HCEC 1CT (cell line): Measurements from ENCODE around the gene RAB4A.

Experiments used
- DNase-seq: peaks from one replicate; pipeline ENCODE4 v3.0.0-alpha.2; 2017

RAB4A gene

GRCh38 chr1:229270547-229271447 lies at the start of gene RAB4A:
TSS of gene RAB4A (plus strand) at chr1:229271111. CDS start at chr1:229271340, 229 bp downstream.
- peak; percentile 63 for DNase-seq

GRCh38 chr1:229222081-229222480 lies 48.8 kb upstream of the RAB4A start:
- no peak for DNase-seq

- no peak for DNase-seq
Observed at GRCh38 chr1:229223498-229223897, 47.4 kb upstream of the RAB4A start.

- DNase-seq: peak; percentile 40
Observed at GRCh38 chr1:229224308-229224707, 46.6 kb upstream of the RAB4A start.

- no peak for DNase-seq
Observed at GRCh38 chr1:229225331-229225782, 45.6 kb upstream of the RAB4A start.

- no peak for DNase-seq
Observed at GRCh38 chr1:229226796-229227195, 44.1 kb upstream of the RAB4A start.

- DNase-seq: peak; percentile 45
Observed at GRCh38 chr1:229227298-229227919, 43.5 kb upstream of the RAB4A start.

- no peak for DNase-seq
Observed at GRCh38 chr1:229228522-229228921, 42.4 kb upstream of the RAB4A start.

- no peak for DNase-seq
Observed at GRCh38 chr1:229229137-229229720, 41.7 kb upstream of the RAB4A start.

GRCh38 chr1:229229721-229230139 lies 41.2 kb upstream of the RAB4A start:
- DNase-seq: no peak

- DNase-seq: no peak
Observed at GRCh38 chr1:229230140-229230892, 40.6 kb upstream of the RAB4A start.

GRCh38 chr1:229230893-229231753 lies 39.8 kb upstream of the RAB4A start:
- DNase-seq: no peak

GRCh38 chr1:229231754-229232119 lies 39.2 kb upstream of the RAB4A start:
- DNase-seq: no peak

GRCh38 chr1:229234870-229235472 lies 35.9 kb upstream of the RAB4A start:
- no peak for DNase-seq

- DNase-seq: no peak
Observed at GRCh38 chr1:229237320-229237719, 33.6 kb upstream of the RAB4A start.

- DNase-seq: no peak
Observed at GRCh38 chr1:229238231-229238630, 32.7 kb upstream of the RAB4A start.

- DNase-seq: no peak
Observed at GRCh38 chr1:229238674-229239415, 32.1 kb upstream of the RAB4A start.

GRCh38 chr1:229240532-229240931 lies 30.4 kb upstream of the RAB4A start:
- no peak for DNase-seq

GRCh38 chr1:229241390-229241789 lies 29.5 kb upstream of the RAB4A start:
- no peak for DNase-seq

- DNase-seq: no peak
Observed at GRCh38 chr1:229243638-229244037, 27.3 kb upstream of the RAB4A start.

- no peak for DNase-seq
Observed at GRCh38 chr1:229244091-229244490, 26.8 kb upstream of the RAB4A start.
